SK-N-SH (cell line): ENCODE measurements around the gene GNG4. TPM values are rescaled to one million over a fixed set of nuclear protein-coding genes. Genes with fewer than 3 reads are reported as not detected.

Experiments used
- CTCF ChIA-PET: fragments of 300-600, 350-600 bp; formaldehyde crosslinking; extraction: SDS; loops from one replicate; lab custom pipeline; 2021; lab: Yijun Ruan, JAX
- POLR2A ChIA-PET: fragments of 350-600 bp; sonication (Branson Sonifier 250); formaldehyde crosslinking; extraction: SDS; loops from one replicate; lab custom pipeline; 2020; ENCODE audit warnings: antibody characterized with exemption, inconsistent platforms; lab: Yijun Ruan, JAX
- DNase-seq: peaks from one replicate; pipeline ENCODE4 v3.0.0; 2012
- H2AFZ ChIP-seq: fragments of 200-600 bp; sonication (generic); 2 replicates; pipeline ENCODE4 v1.8.1; 2016; ENCODE audit warnings: antibody characterized with exemption, mild to moderate bottlenecking, low read depth
- H3F3A ChIP-seq: fragments of 200-600 bp; sonication (generic); replicated peaks from 2 replicates; pipeline ENCODE3; 2016; ENCODE audit warnings: antibody characterized with exemption, mild to moderate bottlenecking; ENCODE audit not compliant: insufficient read depth
- H3K27ac ChIP-seq, 2 experiments: fragments of 200-500 bp in 1 of 2; fragments of 200-600 bp in 1 of 2; sonication (Bioruptor generic) in 1 of 2; sonication (generic), shearing (Covaris generic) in 1 of 2; 2 replicates each; pipeline versions ENCODE4 v1.5.1 to v1.6.1; 2014 to 2016; ENCODE audit warnings: low read depth in 2 of 2, inconsistent platforms in 1 of 2, low read length in 1 of 2, mild to moderate bottlenecking in 1 of 2, mixed read lengths in 1 of 2
- H3K27me3 ChIP-seq: fragments of 200-600 bp; sonication (generic), shearing (Covaris generic); 2 replicates; pipeline ENCODE4 v1.6.1; 2016; ENCODE audit warnings: mixed run types; ENCODE audit not compliant: insufficient read depth
- H3K36me3 ChIP-seq, 2 experiments: fragments of 200-500 bp in 1 of 2; fragments of 200-600 bp in 1 of 2; sonication (Bioruptor generic) in 1 of 2; sonication (generic) in 1 of 2; replicated peaks in 1 of 2; 2 replicates each; pipeline versions ENCODE3 to v1.5.1; 2014 to 2016; ENCODE audit warnings: low read length in 1 of 2, mild to moderate bottlenecking in 1 of 2; ENCODE audit not compliant: insufficient read depth in 2 of 2, control insufficient read depth in 1 of 2
- H3K4me1 ChIP-seq, 2 experiments: fragments of 200-500 bp in 1 of 2; fragments of 200-600 bp in 1 of 2; sonication (Bioruptor generic) in 1 of 2; sonication (generic), shearing (Covaris generic) in 1 of 2; 2 replicates each; pipeline versions ENCODE4 v1.5.1 to v1.6.1; 2014 to 2016; ENCODE audit warnings: low read depth in 1 of 2, low read length in 1 of 2, mixed run types in 1 of 2; ENCODE audit not compliant: insufficient read depth in 2 of 2, control insufficient read depth in 1 of 2
- H3K4me2 ChIP-seq: fragments of 200-600 bp; sonication (generic), shearing (Covaris generic); 2 replicates; pipeline ENCODE4 v1.6.1; 2017; ENCODE audit warnings: mixed run types
- H3K4me3 ChIP-seq, 2 experiments: fragments of 200-500 bp in 1 of 2; fragments of 200-600 bp in 1 of 2; sonication (Bioruptor generic) in 1 of 2; sonication (generic), shearing (Covaris generic) in 1 of 2; 2 replicates each; pipeline versions ENCODE4 v1.5.1 to v1.8.1; 2014 to 2016; ENCODE audit warnings: low read depth in 2 of 2, inconsistent platforms in 1 of 2, low read length in 1 of 2, mild to moderate bottlenecking in 1 of 2, mixed read lengths in 1 of 2, moderate library complexity in 1 of 2
- H3K79me2 ChIP-seq: fragments of 200-600 bp; sonication (generic); 2 replicates; pipeline ENCODE4 v1.8.1; 2017; ENCODE audit warnings: mild to moderate bottlenecking; ENCODE audit not compliant: insufficient read depth
- H3K9ac ChIP-seq: fragments of 200-600 bp; sonication (generic); 2 replicates; pipeline ENCODE4 v1.6.1; 2017; ENCODE audit warnings: mixed run types
- H3K9me2 ChIP-seq: fragments of 200-600 bp; sonication (generic); 2 replicates; pipeline ENCODE4 v1.6.1; 2017; ENCODE audit warnings: mixed run types
- H3K9me3 ChIP-seq: fragments of 200-600 bp; sonication (generic); 2 replicates; pipeline ENCODE4 v1.6.1; 2017; ENCODE audit warnings: mixed run types, mild to moderate bottlenecking, moderate library complexity
- H4K20me1 ChIP-seq: fragments of 200-600 bp; sonication (generic); 2 replicates; pipeline ENCODE4 v1.6.1; 2017; ENCODE audit warnings: mild to moderate bottlenecking, mixed run types; ENCODE audit not compliant: insufficient read depth
- CHD2 ChIP-seq: fragments of 150-350 bp; IDR thresholded peaks from 2 replicates; pipeline ENCODE4 v1.6.1; 2018; ENCODE audit warnings: low read length; ENCODE audit not compliant: partially characterized antibody
- ELF1 ChIP-seq: IDR thresholded peaks from 2 replicates; pipeline ENCODE4 v1.4.0; 2012
- EP300 ChIP-seq, 2 experiments: IDR thresholded peaks; 2 replicates each; pipeline versions ENCODE4 v1.4.0 to v1.6.1; 2012; ENCODE audit warnings: borderline replicate concordance in 1 of 2, low read depth in 1 of 2, low read length in 1 of 2
- FOSL2 ChIP-seq: IDR thresholded peaks from 2 replicates; pipeline ENCODE4 v1.4.0; 2012; ENCODE audit warnings: low read depth, mild to moderate bottlenecking, moderate library complexity, borderline replicate concordance
- FOXM1 ChIP-seq: IDR thresholded peaks from 2 replicates; pipeline ENCODE4 v1.4.0; 2012; ENCODE audit warnings: low read depth, mild to moderate bottlenecking
- GABPA ChIP-seq: IDR thresholded peaks from 2 replicates; pipeline ENCODE4 v1.4.0; 2012; ENCODE audit warnings: low read depth, mild to moderate bottlenecking
- JUND ChIP-seq: IDR thresholded peaks from 2 replicates; pipeline ENCODE4 v1.4.0; 2012
- MEF2A ChIP-seq: IDR thresholded peaks from 2 replicates; pipeline ENCODE4 v1.4.0; 2012; ENCODE audit warnings: low read depth, borderline replicate concordance
- MXI1 ChIP-seq: IDR thresholded peaks from 2 replicates; pipeline ENCODE4 v1.6.1; 2012; ENCODE audit warnings: mild to moderate bottlenecking, low read depth, low read length, improper control_type of control experiment
- PBX3 ChIP-seq: IDR thresholded peaks from 2 replicates; pipeline ENCODE4; 2012
- RAD21 ChIP-seq: IDR thresholded peaks from 2 replicates; pipeline ENCODE4 v1.6.1; 2012; ENCODE audit warnings: mild to moderate bottlenecking, low read length
- RCOR1 ChIP-seq: fragments of 150-350 bp; IDR thresholded peaks from 2 replicates; pipeline ENCODE4 v1.6.1; 2017; ENCODE audit warnings: antibody characterized with exemption, low read length
- RFX5 ChIP-seq: IDR thresholded peaks from 2 replicates; pipeline ENCODE4 v1.6.1; 2012; ENCODE audit warnings: mild to moderate bottlenecking, improper control_type of control experiment, low read length
- RXRA ChIP-seq: IDR thresholded peaks from 2 replicates; pipeline ENCODE4 v1.4.0; 2012; ENCODE audit warnings: low read depth, mild to moderate bottlenecking, borderline replicate concordance
- SIN3A ChIP-seq: IDR thresholded peaks from 2 replicates; pipeline ENCODE4 v1.6.1; 2012; ENCODE audit warnings: low read depth, mild to moderate bottlenecking, low read length, moderate library complexity, borderline replicate concordance
- TAF1 ChIP-seq: IDR thresholded peaks from 2 replicates; pipeline ENCODE4 v1.6.1; 2012; ENCODE audit warnings: low read depth, mild to moderate bottlenecking, low read length, moderate library complexity, borderline replicate concordance
- TCF12 ChIP-seq: IDR thresholded peaks from 2 replicates; pipeline ENCODE4 v1.4.0; 2012
- ZBTB33 ChIP-seq: IDR thresholded peaks from 2 replicates; pipeline ENCODE4 v1.4.0; 2012; ENCODE audit warnings: low read depth, borderline replicate concordance
- WGBS: methylation state at CpG from one replicate; pipeline ENCODE4 v1.1.6; 2017; ENCODE audit warnings: low lambda C conversion rate; 5-methylcytosine and 5-hydroxymethylcytosine counted together
- polyA plus RNA-seq, 3 experiments: library from polyadenylated mRNA; depleted of rRNA; stranded (reverse); fragments of >200 nt; gene quantifications; 2 replicates each; pipeline ENCODE4 v1.2.3, GENCODE V29; 2012

Gene GNG4
- polyA plus RNA-seq, 1 of the 3 experiments (the other 2 are of a cell fraction): 1.6 TPM

- 77% methylated on average over 8 of the region's 10 CpGs for WGBS
- ChIA-PET POLR2A (no interaction called here), CTCF (interaction anchor here (0.7 kb wide), 1 partner anchor 83 kb away, joined by 3 read pairs; no protein-coding TSS in a partner anchor)
- Histone ChIP-seq H3F3A (no peaks in the 10 kb centered on the region), H3K36me3 (no peaks in the 10 kb centered on the region), H3K4me1 (peaks cover 0 to 23% of the 10 kb centered on the region in 2 experiments; a peak in 1 of 4 replicates), H3K79me2 (no peaks in the 10 kb centered on the region), H2AFZ (no peak overlapping the region), H4K20me1 (no peaks in the 10 kb centered on the region), H3K9me2 (no peaks in the 10 kb centered on the region), H3K4me3 (no peak overlapping the region), H3K9ac (no peak overlapping the region), H3K9me3 (no peaks in the 10 kb centered on the region), H3K27ac (no peak overlapping the region), H3K27me3 (no peaks in the 10 kb centered on the region), H3K4me2 (no peak overlapping the region)
- no peak for TF ChIP-seq TCF12
- TF ChIP-seq PBX3: no peak
- no peak for TF ChIP-seq ZBTB33
- no peak for TF ChIP-seq RXRA
- TF ChIP-seq ELF1: no peak
- no peak for TF ChIP-seq RAD21
- TF ChIP-seq TAF1: no peak
- TF ChIP-seq RFX5: no peak
- no peak for TF ChIP-seq MXI1
- no peak for TF ChIP-seq MEF2A
- TF ChIP-seq EP300 (IDR thresholded peaks at IDR 0.05; ENCODE audit: borderline replicate concordance in 1 of 2, low read depth in 1 of 2, low read length in 1 of 2): no peak
- TF ChIP-seq FOXM1: no peak
- no peak for TF ChIP-seq CHD2
- TF ChIP-seq SIN3A: no peak
- TF ChIP-seq JUND: no peak
- no peak for TF ChIP-seq FOSL2
- no peak for TF ChIP-seq RCOR1
- TF ChIP-seq GABPA: no peak
- no peak for DNase-seq
Measured at GRCh38 chr1:235637756-235638534, 11.6 kb downstream of the GNG4 start.
